ENCODE data around the gene SLC12A3. TPM values are rescaled to one million over a fixed set of nuclear protein-coding genes. Genes with fewer than 3 reads are reported as not detected.

Gene SLC12A3
- total RNA-seq, 1 donor from 2014 or later = not detected

DNA sequence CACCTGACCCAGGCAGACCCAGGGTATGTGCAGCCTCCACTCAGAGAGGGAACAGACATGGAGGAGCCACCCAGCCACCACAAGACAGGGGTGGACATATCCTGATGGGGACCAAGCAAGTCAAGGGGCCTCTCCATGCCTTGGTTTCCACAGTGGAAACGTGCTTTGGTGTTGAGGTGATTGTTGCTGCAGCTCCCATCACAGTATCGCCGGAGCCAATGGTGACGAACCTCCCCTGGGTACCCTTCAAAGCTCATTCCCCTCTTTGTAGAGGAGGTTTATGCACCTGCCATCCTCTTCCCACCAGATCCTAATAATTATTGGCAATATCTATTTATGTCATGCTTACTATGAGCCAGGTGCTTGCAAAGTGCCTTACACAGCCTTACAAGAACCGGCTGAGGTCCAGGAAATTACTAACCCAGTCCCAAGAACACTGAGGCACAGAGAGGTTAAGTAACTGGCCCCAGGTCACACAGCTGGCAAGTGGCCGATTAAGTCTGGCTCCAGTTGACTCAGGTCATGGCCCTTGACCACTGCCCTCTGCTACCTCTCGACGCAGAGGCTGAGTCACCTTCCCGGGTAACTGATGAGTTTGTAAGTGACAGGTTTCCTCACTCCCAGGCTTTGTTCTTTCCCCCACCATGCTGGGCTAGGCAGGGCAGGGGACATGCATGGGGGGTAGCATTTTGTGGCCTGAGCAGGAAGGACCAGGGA lies 20.6 kb downstream of the SLC12A3 start:
- H3K4me1 Mint-ChIP-seq (ENCODE audit: low read depth) = no peaks in the 10 kb centered on the region
- no peaks in the 10 kb centered on the region for H3K27me3 Mint-ChIP-seq
- H3K4me3 Mint-ChIP-seq (ENCODE audit: low read depth) = no peak overlapping the region
- no peak for DNase-seq (ENCODE audit: low spot score, unreplicated experiment)
- H3K36me3 Mint-ChIP-seq (ENCODE audit: insufficient read depth) = no peaks in the 10 kb centered on the region
- no peaks in the 10 kb centered on the region for H3K9me3 Mint-ChIP-seq (ENCODE audit: low read depth)
- no peak overlapping the region for H3K27ac Mint-ChIP-seq
- TF ChIP-seq, protein P1, sequence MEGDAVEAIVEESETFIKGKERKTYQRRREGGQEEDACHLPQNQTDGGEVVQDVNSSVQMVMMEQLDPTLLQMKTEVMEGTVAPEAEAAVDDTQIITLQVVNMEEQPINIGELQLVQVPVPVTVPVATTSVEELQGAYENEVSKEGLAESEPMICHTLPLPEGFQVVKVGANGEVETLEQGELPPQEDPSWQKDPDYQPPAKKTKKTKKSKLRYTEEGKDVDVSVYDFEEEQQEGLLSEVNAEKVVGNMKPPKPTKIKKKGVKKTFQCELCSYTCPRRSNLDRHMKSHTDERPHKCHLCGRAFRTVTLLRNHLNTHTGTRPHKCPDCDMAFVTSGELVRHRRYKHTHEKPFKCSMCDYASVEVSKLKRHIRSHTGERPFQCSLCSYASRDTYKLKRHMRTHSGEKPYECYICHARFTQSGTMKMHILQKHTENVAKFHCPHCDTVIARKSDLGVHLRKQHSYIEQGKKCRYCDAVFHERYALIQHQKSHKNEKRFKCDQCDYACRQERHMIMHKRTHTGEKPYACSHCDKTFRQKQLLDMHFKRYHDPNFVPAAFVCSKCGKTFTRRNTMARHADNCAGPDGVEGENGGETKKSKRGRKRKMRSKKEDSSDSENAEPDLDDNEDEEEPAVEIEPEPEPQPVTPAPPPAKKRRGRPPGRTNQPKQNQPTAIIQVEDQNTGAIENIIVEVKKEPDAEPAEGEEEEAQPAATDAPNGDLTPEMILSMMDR (IDR thresholded peaks at IDR 0.05; ENCODE audit: unreplicated experiment) = no peak

- Mint-ChIP-seq H3K4me1 (ENCODE audit: low read depth) (no peaks in the 10 kb centered on the region), H3K9me3 (ENCODE audit: low read depth) (no peaks in the 10 kb centered on the region), H3K27ac (no peak overlapping the region), H3K36me3 (ENCODE audit: insufficient read depth) (no peaks in the 10 kb centered on the region), H3K27me3 (no peaks in the 10 kb centered on the region), H3K4me3 (ENCODE audit: low read depth) (no peak overlapping the region)
- TF ChIP-seq, protein P1 (IDR thresholded peaks at IDR 0.05; ENCODE audit: unreplicated experiment) = no peak
- DNase-seq (ENCODE audit: low spot score, unreplicated experiment) = no peak
These were observed 21.3 kb downstream of the SLC12A3 start for GRCh38 chr16:56886296-56886695.

GRCh38 chr16:56886826-56887225 lies 21.8 kb downstream of the SLC12A3 start:
- Mint-ChIP-seq H3K4me3 (ENCODE audit: low read depth) (no peak overlapping the region), H3K27ac (no peak overlapping the region), H3K27me3 (no peaks in the 10 kb centered on the region), H3K9me3 (ENCODE audit: low read depth) (no peaks in the 10 kb centered on the region), H3K4me1 (ENCODE audit: low read depth) (no peaks in the 10 kb centered on the region), H3K36me3 (ENCODE audit: insufficient read depth) (no peaks in the 10 kb centered on the region)
- TF ChIP-seq, protein P1 (IDR thresholded peaks at IDR 0.05; ENCODE audit: unreplicated experiment) = no peak
- no peak for DNase-seq (ENCODE audit: low spot score, unreplicated experiment)

GRCh38 chr16:56888806-56889205 lies 23.8 kb downstream of the SLC12A3 start:
- H3K36me3 Mint-ChIP-seq (ENCODE audit: insufficient read depth) = no peaks in the 10 kb centered on the region
- H3K27ac Mint-ChIP-seq = no peak overlapping the region
- no peaks in the 10 kb centered on the region for H3K9me3 Mint-ChIP-seq (ENCODE audit: low read depth)
- no peak for DNase-seq (ENCODE audit: low spot score, unreplicated experiment)
- no peak overlapping the region for H3K4me3 Mint-ChIP-seq (ENCODE audit: low read depth)
- H3K27me3 Mint-ChIP-seq = no peaks in the 10 kb centered on the region
- TF ChIP-seq, protein P1 (IDR thresholded peaks at IDR 0.05; ENCODE audit: unreplicated experiment) = no peak
- H3K4me1 Mint-ChIP-seq (ENCODE audit: low read depth) = no peaks in the 10 kb centered on the region

DNA sequence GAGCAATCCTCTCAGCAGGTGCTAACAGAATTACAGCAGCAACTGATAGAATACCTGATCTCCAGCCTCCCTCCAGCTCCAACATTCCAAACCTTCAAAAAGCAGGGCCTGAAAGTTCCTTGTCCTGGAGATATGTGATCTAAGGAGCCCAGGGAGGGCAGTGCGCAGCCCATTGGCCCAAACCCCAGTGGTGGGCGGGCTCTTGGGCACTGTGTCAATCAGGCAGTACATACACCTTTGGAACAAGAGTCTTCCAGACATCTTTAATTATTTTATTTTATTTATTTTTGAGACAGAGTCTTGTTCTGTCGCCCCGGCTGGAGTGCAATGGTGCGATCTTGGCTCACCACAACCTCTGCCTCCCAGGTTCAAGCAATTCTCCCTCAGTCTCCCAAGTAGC lies 24.2 kb downstream of the SLC12A3 start:
- TF ChIP-seq, protein P1 (IDR thresholded peaks at IDR 0.05; ENCODE audit: unreplicated experiment) = no peak
- H3K9me3 Mint-ChIP-seq (ENCODE audit: low read depth) = no peaks in the 10 kb centered on the region
- H3K4me1 Mint-ChIP-seq (ENCODE audit: low read depth) = no peaks in the 10 kb centered on the region
- H3K36me3 Mint-ChIP-seq (ENCODE audit: insufficient read depth) = no peaks in the 10 kb centered on the region
- no peaks in the 10 kb centered on the region for H3K27me3 Mint-ChIP-seq
- no peak overlapping the region for H3K27ac Mint-ChIP-seq
- H3K4me3 Mint-ChIP-seq (ENCODE audit: low read depth) = no peak overlapping the region
- no peak for DNase-seq (ENCODE audit: low spot score, unreplicated experiment)
